Measurements from ENCODE around the gene SAFB.

The SAFB gene

GRCh38 chr19:5624741-5625278, 1.9 kb downstream of the SAFB start:
- DNase-seq (ENCODE audit: low read depth in 2 of 2, low spot score in 1 of 2), result no peak

- no peak for DNase-seq (ENCODE audit: low read depth in 2 of 2, low spot score in 1 of 2)
Observed at GRCh38 chr19:5625641-5626040, 2.8 kb downstream of the SAFB start.

- DNase-seq (ENCODE audit: low read depth in 2 of 2, low spot score in 1 of 2), result no peak
Observed at GRCh38 chr19:5627395-5627904, 4.6 kb downstream of the SAFB start.

GRCh38 chr19:5628461-5628860, 5.6 kb downstream of the SAFB start:
- DNase-seq (ENCODE audit: low read depth in 2 of 2, low spot score in 1 of 2), result no peak

GRCh38 chr19:5628919-5629481, 6.1 kb downstream of the SAFB start:
- no peak for DNase-seq (ENCODE audit: low read depth in 2 of 2, low spot score in 1 of 2)

GRCh38 chr19:5631567-5632240, 8.8 kb downstream of the SAFB start:
- no peak for DNase-seq (ENCODE audit: low read depth in 2 of 2, low spot score in 1 of 2)

GRCh38 chr19:5632241-5632612, 9.3 kb downstream of the SAFB start:
- no peak for DNase-seq (ENCODE audit: low read depth in 2 of 2, low spot score in 1 of 2)

GRCh38 chr19:5632657-5633056, 9.8 kb downstream of the SAFB start:
- DNase-seq (ENCODE audit: low read depth in 2 of 2, low spot score in 1 of 2), result no peak

GRCh38 chr19:5635427-5635826, 12.5 kb downstream of the SAFB start:
- DNase-seq (ENCODE audit: low read depth in 2 of 2, low spot score in 1 of 2), result no peak

- no peak for DNase-seq (ENCODE audit: low read depth in 2 of 2, low spot score in 1 of 2)
Observed at GRCh38 chr19:5637971-5638370, 15.1 kb downstream of the SAFB start.

GRCh38 chr19:5641171-5641570, 18.3 kb downstream of the SAFB start:
- no peak for DNase-seq (ENCODE audit: low read depth in 2 of 2, low spot score in 1 of 2)

GRCh38 chr19:5642204-5642603, 19.3 kb downstream of the SAFB start:
- DNase-seq (ENCODE audit: low read depth in 2 of 2, low spot score in 1 of 2), result no peak

- DNase-seq (ENCODE audit: low read depth in 2 of 2, low spot score in 1 of 2), result no peak
Observed at GRCh38 chr19:5643060-5643459, 20.2 kb downstream of the SAFB start.

- DNase-seq (ENCODE audit: low read depth in 2 of 2, low spot score in 1 of 2), result no peak
Observed at GRCh38 chr19:5644037-5644436, 21.2 kb downstream of the SAFB start.

- no peak for DNase-seq (ENCODE audit: low read depth in 2 of 2, low spot score in 1 of 2)
Observed at GRCh38 chr19:5645409-5645808, 22.5 kb downstream of the SAFB start.

GRCh38 chr19:5646703-5647102, 23.8 kb downstream of the SAFB start:
- DNase-seq (ENCODE audit: low read depth in 2 of 2, low spot score in 1 of 2), result no peak

- no peak for DNase-seq (ENCODE audit: low read depth in 2 of 2, low spot score in 1 of 2)
Observed at GRCh38 chr19:5648464-5648863, 25.6 kb downstream of the SAFB start.

GRCh38 chr19:5651361-5651760, 28.5 kb downstream of the SAFB start:
- no peak for DNase-seq (ENCODE audit: low read depth in 2 of 2, low spot score in 1 of 2)

GRCh38 chr19:5652261-5652660, 29.4 kb downstream of the SAFB start:
- DNase-seq (ENCODE audit: low read depth in 2 of 2, low spot score in 1 of 2), result no peak

- no peak for DNase-seq (ENCODE audit: low read depth in 2 of 2, low spot score in 1 of 2)
Observed at GRCh38 chr19:5654931-5655330, 32.0 kb downstream of the SAFB start.

- DNase-seq (ENCODE audit: low read depth in 2 of 2, low spot score in 1 of 2), result no peak
Observed at GRCh38 chr19:5655412-5655811, 32.5 kb downstream of the SAFB start.

GRCh38 chr19:5661483-5661882, 38.6 kb downstream of the SAFB start:
- DNase-seq (ENCODE audit: low read depth in 2 of 2, low spot score in 1 of 2), result no peak

GRCh38 chr19:5663904-5664303, 41.0 kb downstream of the SAFB start:
- DNase-seq (ENCODE audit: low read depth in 2 of 2, low spot score in 1 of 2), result no peak
